GM12891 (cell line): ENCODE data around the gene ANKRD6.

Source experiments
- POLR2A ChIP-seq: IDR thresholded peaks from 2 replicates; pipeline ENCODE4 v1.6.1; 2011; ENCODE audit warnings: low read depth, low read length, control low read depth
- POLR2AphosphoS5 ChIP-seq: IDR thresholded peaks from 2 replicates; pipeline ENCODE4 v1.6.1; 2011; ENCODE audit warnings: low read depth, low read length, control low read depth

DNA sequence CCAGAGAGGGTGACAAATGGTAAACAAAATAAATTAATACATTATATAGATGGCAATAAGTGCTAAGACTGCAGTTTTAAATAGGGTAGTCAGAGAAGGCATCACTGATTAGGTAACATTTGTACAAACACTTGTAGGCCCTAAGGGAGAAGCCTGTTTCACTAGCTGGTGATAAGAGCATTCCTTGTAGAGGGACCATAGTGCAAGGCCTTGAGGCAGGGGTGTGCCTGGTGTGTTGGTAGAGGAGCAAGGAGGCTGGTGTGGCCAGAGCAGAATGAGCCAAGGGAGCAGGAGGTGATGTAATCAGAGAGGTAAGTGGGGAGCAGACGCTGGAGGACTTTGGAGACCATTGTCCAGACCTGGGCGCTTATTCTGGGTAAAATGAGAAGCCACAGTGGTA is 70.7 kb downstream of the ANKRD6 start:
- TF ChIP-seq POLR2AphosphoS5, result no peak
- no peak for TF ChIP-seq POLR2A
